Measurements from ENCODE around the gene MAG. TPM values are rescaled to one million over a fixed set of nuclear protein-coding genes. Genes with fewer than 3 reads are reported as not detected.
A peak's percentile ranks its signal among the peaks of the same experiment; 100 is the strongest.

Gene MAG
- total and polyA plus RNA-seq, 9 of the 15 experiments (the other 6 are each of a cell fraction or from before 2014, with no cell fraction given): 0.11 to 10.0 (median 1.6) TPM

- TF ChIP-seq, protein P1, sequence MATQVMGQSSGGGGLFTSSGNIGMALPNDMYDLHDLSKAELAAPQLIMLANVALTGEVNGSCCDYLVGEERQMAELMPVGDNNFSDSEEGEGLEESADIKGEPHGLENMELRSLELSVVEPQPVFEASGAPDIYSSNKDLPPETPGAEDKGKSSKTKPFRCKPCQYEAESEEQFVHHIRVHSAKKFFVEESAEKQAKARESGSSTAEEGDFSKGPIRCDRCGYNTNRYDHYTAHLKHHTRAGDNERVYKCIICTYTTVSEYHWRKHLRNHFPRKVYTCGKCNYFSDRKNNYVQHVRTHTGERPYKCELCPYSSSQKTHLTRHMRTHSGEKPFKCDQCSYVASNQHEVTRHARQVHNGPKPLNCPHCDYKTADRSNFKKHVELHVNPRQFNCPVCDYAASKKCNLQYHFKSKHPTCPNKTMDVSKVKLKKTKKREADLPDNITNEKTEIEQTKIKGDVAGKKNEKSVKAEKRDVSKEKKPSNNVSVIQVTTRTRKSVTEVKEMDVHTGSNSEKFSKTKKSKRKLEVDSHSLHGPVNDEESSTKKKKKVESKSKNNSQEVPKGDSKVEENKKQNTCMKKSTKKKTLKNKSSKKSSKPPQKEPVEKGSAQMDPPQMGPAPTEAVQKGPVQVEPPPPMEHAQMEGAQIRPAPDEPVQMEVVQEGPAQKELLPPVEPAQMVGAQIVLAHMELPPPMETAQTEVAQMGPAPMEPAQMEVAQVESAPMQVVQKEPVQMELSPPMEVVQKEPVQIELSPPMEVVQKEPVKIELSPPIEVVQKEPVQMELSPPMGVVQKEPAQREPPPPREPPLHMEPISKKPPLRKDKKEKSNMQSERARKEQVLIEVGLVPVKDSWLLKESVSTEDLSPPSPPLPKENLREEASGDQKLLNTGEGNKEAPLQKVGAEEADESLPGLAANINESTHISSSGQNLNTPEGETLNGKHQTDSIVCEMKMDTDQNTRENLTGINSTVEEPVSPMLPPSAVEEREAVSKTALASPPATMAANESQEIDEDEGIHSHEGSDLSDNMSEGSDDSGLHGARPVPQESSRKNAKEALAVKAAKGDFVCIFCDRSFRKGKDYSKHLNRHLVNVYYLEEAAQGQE (IDR thresholded peaks at IDR 0.05; ENCODE audit: borderline replicate concordance): no peak
- TF ChIP-seq, protein P1 (CRISPR knock-in tag; IDR thresholded peaks at IDR 0.05; ENCODE audit: low read depth): no peak
- TF ChIP-seq TEAD1 (CRISPR knock-in tag; IDR thresholded peaks at IDR 0.05) (no peak), SP1 (CRISPR knock-in tag; IDR thresholded peaks at IDR 0.05) (no peak), TAF7 (tag; IDR thresholded peaks at IDR 0.05) (no peak), NR4A1 (CRISPR knock-in tag; IDR thresholded peaks at IDR 0.05) (no peak), NR4A1 (tag; IDR thresholded peaks at IDR 0.05) (peak; percentile 35; the same call in 1 of the 2 replicates), ERF (CRISPR knock-in tag; IDR thresholded peaks at IDR 0.05) (no peak), ZNF436 (CRISPR knock-in tag; IDR thresholded peaks at IDR 0.05) (no peak), MAZ (CRISPR knock-in tag; conservative IDR thresholded peaks at IDR 0.05 in 1 of 2, IDR thresholded peaks at IDR 0.05 in 1 of 2) (0 out of 4 replicates have a peak, but pooled peaks of 1 of the 2 experiments have one; percentile 36), ATF3 (IDR thresholded peaks at IDR 0.05) (no peak), ATF3 (CRISPR knock-in tag; conservative IDR thresholded peaks at IDR 0.05) (no peak), BCL6 (CRISPR knock-in tag; IDR thresholded peaks at IDR 0.05) (no peak), RBM14 (IDR thresholded peaks at IDR 0.05; ENCODE audit: borderline replicate concordance, insufficient read depth, low read depth, low read length) (0 out of 2 replicates have a peak, but pooled peaks have one; percentile 23), NCOA2 (IDR thresholded peaks at IDR 0.05; ENCODE audit: partially characterized antibody in 2 of 2) (no peak)
Measured at GRCh38 chr19:35266520-35267352, 25.2 kb upstream of the MAG start (continued).

Data from K562 (cell line).